ENCODE data around the gene GDF10. TPM values are rescaled to one million over a fixed set of nuclear protein-coding genes. Genes with fewer than 3 reads are reported as not detected.

The GDF10 gene
- total and polyA plus RNA-seq, 2 donors (not counting 3 experiments of a cell fraction or from before 2014, with no cell fraction given): not detected

DNA sequence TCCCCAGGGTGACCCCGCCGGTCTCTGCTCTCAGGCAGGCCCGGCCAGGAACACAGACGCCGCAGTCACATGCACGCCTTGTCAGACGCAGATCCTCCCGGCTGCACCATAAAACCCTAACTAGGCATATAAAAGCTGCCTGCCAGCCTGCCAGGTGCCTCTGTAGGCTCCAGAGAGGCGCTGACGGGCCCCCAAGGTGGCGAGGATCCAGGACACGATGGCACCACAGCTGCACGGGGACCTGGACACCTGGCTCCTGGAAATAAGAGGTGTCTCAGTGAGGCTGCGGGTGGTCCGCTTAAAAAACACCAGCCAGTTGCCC lies 21.9 kb upstream of the GDF10 start:
- H2AFZ ChIP-seq (ENCODE audit: low read depth, low read length): no peak overlapping the region
- H3K27me3 ChIP-seq (ENCODE audit: control insufficient read depth in 2 of 2, insufficient read depth in 2 of 2, low read length in 2 of 2): no peaks in the 10 kb centered on the region
- BruUV-seq (replicated peaks): no TSS peak
- no peak for FAIRE-seq
- dilution Hi-C loops (cut with MboI; ENCODE audit: extremely low pct_ligation_motif_present, low sequenced_read_pairs): no loop called here
- DNase-seq (ENCODE audit: low read depth, low spot score): no peak
- no peak overlapping the region for H3K27ac ChIP-seq (ENCODE audit: insufficient read depth, low read depth, low read length)
- no peaks in the 10 kb centered on the region for H3K36me3 ChIP-seq (ENCODE audit: control insufficient read depth in 2 of 2, extremely low read depth in 1 of 2, insufficient read depth in 2 of 2, low read length in 2 of 2)
- no peaks in the 10 kb centered on the region for H3K4me1 ChIP-seq (ENCODE audit: control insufficient read depth, extremely low read depth, insufficient read depth, low read length)
- no peak overlapping the region for H3K4me3 ChIP-seq (replicated peaks in 1 of 3; ENCODE audit: insufficient read depth in 1 of 3, low read depth in 1 of 3, low read length in 3 of 3)
- no peak overlapping the region for H3K4me2 ChIP-seq (ENCODE audit: insufficient read depth, low read length)
- H3K79me2 ChIP-seq (ENCODE audit: control insufficient read depth, insufficient read depth, low read length): no peaks in the 10 kb centered on the region
- no peaks in the 10 kb centered on the region for H4K20me1 ChIP-seq (replicated peaks; ENCODE audit: control insufficient read depth, extremely low read depth, insufficient read depth, low read length)
- ChIA-PET POLR2A (no interaction called here), CTCF (interaction anchor here (1.3 kb wide), 1 partner anchor 10 kb away, joined by 4 read pairs; no protein-coding TSS in a partner anchor)
- intact Hi-C loops (cut with micrococcal nuclease): no loop called here
- TF ChIP-seq POLR2AphosphoS5 (IDR thresholded peaks at IDR 0.05; ENCODE audit: insufficient read depth, low read depth, low read length) (no peak), FOS (IDR thresholded peaks at IDR 0.05; ENCODE audit: borderline replicate concordance, insufficient read depth, low read length) (no peak), JUN (IDR thresholded peaks at IDR 0.05; ENCODE audit: borderline replicate concordance, insufficient read depth, insufficient read length, low read depth) (no peak), EZH2 (IDR thresholded peaks at IDR 0.05; ENCODE audit: borderline replicate concordance, low read depth, low read length, severe bottlenecking) (no peak), MYC (IDR thresholded peaks at IDR 0.05; ENCODE audit: low read depth, low read length) (no peak), GATA2 (IDR thresholded peaks at IDR 0.05; ENCODE audit: insufficient read depth, insufficient read length, low read depth, low read length) (no peak)
- TF ChIP-seq, protein P1, sequence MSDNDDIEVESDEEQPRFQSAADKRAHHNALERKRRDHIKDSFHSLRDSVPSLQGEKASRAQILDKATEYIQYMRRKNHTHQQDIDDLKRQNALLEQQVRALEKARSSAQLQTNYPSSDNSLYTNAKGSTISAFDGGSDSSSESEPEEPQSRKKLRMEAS (IDR thresholded peaks at IDR 0.05; ENCODE audit: insufficient read depth, insufficient read length): no peak
- TF ChIP-seq, protein P2, sequence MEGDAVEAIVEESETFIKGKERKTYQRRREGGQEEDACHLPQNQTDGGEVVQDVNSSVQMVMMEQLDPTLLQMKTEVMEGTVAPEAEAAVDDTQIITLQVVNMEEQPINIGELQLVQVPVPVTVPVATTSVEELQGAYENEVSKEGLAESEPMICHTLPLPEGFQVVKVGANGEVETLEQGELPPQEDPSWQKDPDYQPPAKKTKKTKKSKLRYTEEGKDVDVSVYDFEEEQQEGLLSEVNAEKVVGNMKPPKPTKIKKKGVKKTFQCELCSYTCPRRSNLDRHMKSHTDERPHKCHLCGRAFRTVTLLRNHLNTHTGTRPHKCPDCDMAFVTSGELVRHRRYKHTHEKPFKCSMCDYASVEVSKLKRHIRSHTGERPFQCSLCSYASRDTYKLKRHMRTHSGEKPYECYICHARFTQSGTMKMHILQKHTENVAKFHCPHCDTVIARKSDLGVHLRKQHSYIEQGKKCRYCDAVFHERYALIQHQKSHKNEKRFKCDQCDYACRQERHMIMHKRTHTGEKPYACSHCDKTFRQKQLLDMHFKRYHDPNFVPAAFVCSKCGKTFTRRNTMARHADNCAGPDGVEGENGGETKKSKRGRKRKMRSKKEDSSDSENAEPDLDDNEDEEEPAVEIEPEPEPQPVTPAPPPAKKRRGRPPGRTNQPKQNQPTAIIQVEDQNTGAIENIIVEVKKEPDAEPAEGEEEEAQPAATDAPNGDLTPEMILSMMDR (IDR thresholded peaks at IDR 0.05; ENCODE audit: extremely low read depth in 1 of 2, insufficient read depth in 1 of 2, low read depth in 1 of 2, low read length in 2 of 2): no peak
- H3K9me1 ChIP-seq (replicated peaks; ENCODE audit: control insufficient read depth, extremely low read depth, insufficient read depth, low read length): no peaks in the 10 kb centered on the region
- no peak overlapping the region for H3K9ac ChIP-seq (replicated peaks; ENCODE audit: extremely low read depth, insufficient read depth, low read length)
- H3K9me3 ChIP-seq (replicated peaks; ENCODE audit: control insufficient read depth, insufficient read depth, low read length): no peaks in the 10 kb centered on the region
